ENCODE data around the gene NCKAP5.
"Not testable (repeated sequence)": the region's sequence is repeated elsewhere in the genome, so short reads cannot be mapped to it uniquely, and the experiment has no call there.

Gene NCKAP5

GRCh38 chr2:133525090-133525489 lies 43.2 kb downstream of the NCKAP5 start:
- FAIRE-seq (no peak), DNase-seq (ENCODE audit: low spot score) (no peak)

GRCh38 chr2:133523406-133523805 lies 44.9 kb downstream of the NCKAP5 start:
- FAIRE-seq (no peak), DNase-seq (ENCODE audit: low spot score) (no peak)

GRCh38 chr2:133522204-133522603 lies 46.1 kb downstream of the NCKAP5 start:
- DNase-seq (ENCODE audit: low spot score) (no peak), FAIRE-seq (no peak)

- FAIRE-seq (no peak), DNase-seq (ENCODE audit: low spot score) (no peak)
Measured at GRCh38 chr2:133521146-133521745, 47.0 kb downstream of the NCKAP5 start.

GRCh38 chr2:133519677-133520076 lies 48.6 kb downstream of the NCKAP5 start:
- not testable (repeated sequence) for DNase-seq (ENCODE audit: low spot score); FAIRE-seq

- DNase-seq (ENCODE audit: low spot score) (no peak), FAIRE-seq (no peak)
Measured at GRCh38 chr2:133518700-133519344, 49.4 kb downstream of the NCKAP5 start.

- DNase-seq (ENCODE audit: low spot score) = no peak
- no peak for FAIRE-seq
Measured at GRCh38 chr2:133517876-133518275, 50.4 kb downstream of the NCKAP5 start.

- no peak for FAIRE-seq
- DNase-seq (ENCODE audit: low spot score) = no peak
Measured at GRCh38 chr2:133516405-133517026, 51.7 kb downstream of the NCKAP5 start.

- FAIRE-seq = no peak
- no peak for DNase-seq (ENCODE audit: low spot score)
Measured at GRCh38 chr2:133515271-133515670, 53.0 kb downstream of the NCKAP5 start.

GRCh38 chr2:133513893-133514292 lies 54.4 kb downstream of the NCKAP5 start:
- FAIRE-seq (no peak), DNase-seq (ENCODE audit: low spot score) (no peak)

- DNase-seq (ENCODE audit: low spot score) (no peak), FAIRE-seq (no peak)
Measured at GRCh38 chr2:133512121-133512520, 56.1 kb downstream of the NCKAP5 start.

GRCh38 chr2:133511679-133512078 lies 56.6 kb downstream of the NCKAP5 start:
- FAIRE-seq = no peak
- DNase-seq (ENCODE audit: low spot score) = no peak

- no peak for FAIRE-seq
- DNase-seq (ENCODE audit: low spot score) = no peak
Measured at GRCh38 chr2:133509777-133510176, 58.5 kb downstream of the NCKAP5 start.

GRCh38 chr2:133508546-133509165 lies 59.6 kb downstream of the NCKAP5 start:
- DNase-seq (ENCODE audit: low spot score) (no peak), FAIRE-seq (no peak)

GRCh38 chr2:133506996-133507395 lies 61.3 kb downstream of the NCKAP5 start:
- no peak for DNase-seq (ENCODE audit: low spot score)

GRCh38 chr2:133504566-133505505 lies 63.4 kb downstream of the NCKAP5 start:
- no peak for FAIRE-seq
- DNase-seq (ENCODE audit: low spot score) = peak; percentile 78

More at GRCh38 chr2:133506996-133507395, 61.3 kb downstream of the NCKAP5 start:
- FAIRE-seq = peak; percentile 53

GRCh38 chr2:133503927-133504326 lies 64.3 kb downstream of the NCKAP5 start:
- DNase-seq (ENCODE audit: low spot score) = no peak
- no peak for FAIRE-seq

GRCh38 chr2:133503323-133503722 lies 64.9 kb downstream of the NCKAP5 start:
- FAIRE-seq (no peak), DNase-seq (ENCODE audit: low spot score) (no peak)

- FAIRE-seq = peak; percentile 9
- no peak for DNase-seq (ENCODE audit: low spot score)
Measured at GRCh38 chr2:133502678-133503077, 65.6 kb downstream of the NCKAP5 start.

GRCh38 chr2:133500917-133501316 lies 67.3 kb downstream of the NCKAP5 start:
- DNase-seq (ENCODE audit: low spot score) (no peak), FAIRE-seq (no peak)

All from urothelium cell line (cell line).